IPS-15b (cell line): ENCODE data around the gene ORC6.

Experiments used
- H3K27me3 ChIP-seq: one replicate; pipeline ENCODE4 v1.6.1; 2013; ENCODE audit warnings: low read length; ENCODE audit not compliant: control insufficient read depth, insufficient read depth
- H3K36me3 ChIP-seq: one replicate; pipeline ENCODE4 v1.6.1; 2013; ENCODE audit warnings: low read length; ENCODE audit not compliant: control insufficient read depth, insufficient read depth
- H3K4me1 ChIP-seq: one replicate; pipeline ENCODE4 v1.6.1; 2013; ENCODE audit warnings: mild to moderate bottlenecking, low read length; ENCODE audit not compliant: control insufficient read depth, insufficient read depth
- H3K4me3 ChIP-seq: one replicate; pipeline ENCODE4 v1.5.1; 2013; ENCODE audit warnings: low read depth, low read length
- H3K9ac ChIP-seq: one replicate; pipeline ENCODE4 v1.6.1; 2013; ENCODE audit warnings: low read depth, mild to moderate bottlenecking, low read length
- H3K9me3 ChIP-seq: one replicate; pipeline ENCODE4 v1.6.1; 2013; ENCODE audit warnings: mild to moderate bottlenecking, low read length; ENCODE audit not compliant: control insufficient read depth, insufficient read depth

ORC6 gene

DNA sequence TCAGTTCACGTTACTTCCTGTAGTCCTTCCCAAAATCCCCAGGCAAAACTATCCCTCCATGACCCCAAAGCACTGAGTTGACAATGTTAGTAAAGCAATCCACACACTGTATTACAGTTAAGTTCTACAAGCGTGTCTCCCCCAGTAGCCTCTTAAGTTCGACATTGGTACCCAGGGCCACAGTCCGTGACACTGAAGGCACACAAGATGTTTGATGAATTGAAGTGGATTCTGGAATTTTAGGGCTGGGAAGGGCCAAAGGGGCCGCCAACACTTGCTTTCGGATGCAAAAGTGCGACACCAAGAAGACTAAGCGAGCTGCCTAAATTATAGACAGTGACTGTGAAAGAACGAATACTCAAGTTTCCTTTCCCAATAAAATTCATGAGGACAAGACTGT, 2.0 kb upstream of the ORC6 start:
- Histone ChIP-seq H3K36me3 (peaks cover 9% of the 10 kb centered on the region), H3K4me1 (peaks cover 16% of the 10 kb centered on the region), H3K4me3 (peak overlapping the region; percentile 87), H3K9me3 (no peaks in the 10 kb centered on the region), H3K9ac (peak overlapping the region; percentile 66), H3K27me3 (no peaks in the 10 kb centered on the region)

DNA sequence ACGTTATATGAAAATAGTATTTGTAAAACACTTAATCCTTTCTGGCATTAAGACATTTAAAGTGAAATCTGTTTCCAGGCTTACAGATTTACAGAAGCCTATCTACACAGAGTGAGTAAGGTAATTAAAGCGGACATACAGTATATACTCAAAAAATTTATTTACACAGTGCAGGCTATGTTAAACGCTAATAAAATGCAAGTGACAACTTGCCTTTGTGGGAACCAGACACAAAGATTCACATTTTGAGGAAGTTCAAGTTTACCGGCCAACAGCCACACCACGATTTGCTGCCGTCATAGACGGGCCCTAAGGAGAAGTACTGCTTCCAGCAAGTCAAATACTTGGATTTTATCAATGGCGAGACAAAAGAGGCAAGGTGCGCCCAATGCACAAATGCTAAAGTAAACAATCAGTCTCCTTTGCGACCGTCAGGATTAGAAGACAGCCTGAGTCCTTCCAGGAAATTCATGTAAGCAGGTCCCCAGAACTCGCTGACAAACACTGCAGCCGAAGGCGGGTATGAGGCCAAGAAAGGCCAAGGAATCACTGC, 1.3 kb upstream of the ORC6 start:
- Histone ChIP-seq H3K9me3 (no peaks in the 10 kb centered on the region), H3K36me3 (peaks cover 12% of the 10 kb centered on the region), H3K4me3 (peak overlapping the region; percentile 87), H3K9ac (peak overlapping the region; percentile 66), H3K4me1 (peaks cover 16% of the 10 kb centered on the region), H3K27me3 (no peaks in the 10 kb centered on the region)

DNA sequence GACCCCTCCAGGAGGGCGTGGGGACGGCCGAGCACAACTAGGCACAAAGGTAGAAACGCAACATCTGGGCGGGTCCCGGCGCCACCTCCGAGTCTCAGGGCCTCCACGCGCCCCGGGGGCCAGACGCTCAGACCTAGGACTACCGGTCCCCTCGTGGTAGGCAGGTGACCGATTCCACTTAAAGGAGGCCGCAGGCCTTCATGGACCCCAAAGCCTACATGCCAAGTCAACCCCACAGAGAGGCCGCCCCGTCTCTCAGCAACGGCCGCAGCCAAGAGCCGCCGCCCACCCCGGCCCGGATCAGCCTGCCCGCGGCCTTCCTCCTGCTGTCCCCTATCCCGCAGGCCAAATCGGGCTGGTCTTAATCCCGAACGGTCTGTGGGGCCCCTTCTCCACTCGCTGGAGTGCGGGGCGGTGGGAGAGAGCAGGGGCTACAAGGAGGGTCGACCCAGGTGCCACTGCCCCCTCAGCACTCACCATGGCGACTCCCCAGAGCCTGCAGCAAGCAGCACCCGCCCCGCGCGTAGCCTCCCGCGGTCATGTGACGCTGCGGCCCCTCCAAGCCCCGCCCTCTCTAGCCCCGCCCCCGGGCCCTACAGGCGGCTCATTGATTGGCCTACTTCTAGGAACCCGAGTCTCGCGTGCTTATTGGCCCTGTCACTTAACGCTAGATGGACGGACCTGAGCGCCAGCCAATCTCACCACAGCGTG, 650 bp upstream of the ORC6 start, which contains the start of gene VPS35:
TSS of gene VPS35 (minus strand) at position 525 of the 711 bp plus-strand sequence. CDS start at position 480, 45 bp downstream.
- H3K9ac ChIP-seq: peak within 1 kb of the TSS; percentile 97
- H3K4me1 ChIP-seq: peaks cover 16% of the 10 kb centered on the region
- H3K36me3 ChIP-seq: peaks cover 16% of the 10 kb centered on the region
- H3K27me3 ChIP-seq: no peaks in the 10 kb centered on the region
- no peaks in the 10 kb centered on the region for H3K9me3 ChIP-seq
- peak within 1 kb of the TSS; percentile 87 for H3K4me3 ChIP-seq

DNA sequence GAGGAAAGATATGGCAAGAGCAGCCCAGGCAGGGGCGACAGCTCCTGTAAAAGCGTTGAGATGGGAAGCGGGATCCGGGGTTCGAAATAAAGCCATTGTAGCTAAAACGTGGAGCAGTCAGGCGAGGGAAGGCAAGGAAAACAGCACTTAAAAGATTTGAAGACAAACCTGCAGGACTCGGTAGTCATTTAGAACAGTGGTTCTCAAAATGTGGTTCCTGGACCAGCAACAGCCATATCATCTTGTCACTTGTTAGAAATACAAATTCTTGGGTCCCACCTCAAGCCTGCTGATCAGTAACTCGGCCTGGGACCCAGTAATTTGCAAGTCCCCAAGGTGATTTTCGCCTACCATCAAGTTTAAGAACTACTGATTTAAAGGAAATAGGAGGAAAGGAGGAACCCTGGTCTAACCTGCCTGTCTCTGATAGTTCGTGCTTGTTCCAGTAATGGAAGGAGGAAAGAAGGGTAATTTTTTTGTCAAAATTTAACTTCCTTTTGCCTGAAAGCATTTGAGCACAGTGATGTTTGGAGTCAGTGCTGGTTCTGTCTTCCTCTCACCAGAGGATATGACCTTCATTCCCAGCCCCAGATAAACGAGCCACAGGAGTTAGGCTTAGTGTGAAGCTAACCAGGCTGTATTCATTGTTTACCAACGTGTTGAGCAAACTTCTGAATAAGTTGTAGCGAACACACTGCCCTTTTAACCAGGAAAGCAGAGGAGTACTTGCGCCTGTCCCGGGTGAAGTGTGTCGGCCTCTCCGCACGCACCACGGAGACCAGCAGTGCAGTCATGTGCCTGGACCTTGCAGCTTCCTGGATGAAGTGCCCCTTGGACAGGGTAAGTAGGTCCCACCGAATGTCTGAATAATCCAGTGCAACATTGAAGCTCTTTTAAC, 1.1 kb downstream of the ORC6 start:
- H3K36me3 ChIP-seq: peaks cover 16% of the 10 kb centered on the region

DNA sequence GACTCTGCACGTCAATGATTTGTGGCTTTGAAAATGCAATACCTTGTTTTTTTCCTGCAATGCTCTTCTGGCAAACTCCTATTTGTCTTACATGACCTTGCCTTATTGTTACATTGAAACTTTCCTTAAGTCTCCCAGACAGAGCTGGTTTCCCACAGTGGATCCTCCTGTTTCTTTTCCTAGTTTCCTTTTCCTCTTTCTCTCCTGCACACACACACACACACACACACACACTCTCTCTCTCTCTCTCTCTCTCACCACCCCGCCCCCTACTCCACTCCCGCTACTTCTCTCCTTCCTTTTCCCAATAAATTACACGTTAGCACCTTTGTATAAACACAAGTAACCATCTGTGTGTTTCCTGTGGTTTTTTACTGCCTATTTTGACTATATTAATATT, 2.3 kb downstream of the ORC6 start:
- Histone ChIP-seq H3K9ac (no peak overlapping the region), H3K4me1 (peaks cover 10% of the 10 kb centered on the region), H3K27me3 (no peaks in the 10 kb centered on the region), H3K36me3 (peaks cover 26% of the 10 kb centered on the region), H3K4me3 (no peak overlapping the region), H3K9me3 (no peaks in the 10 kb centered on the region)

More for the DNA sequence above, 1.1 kb downstream of the ORC6 start:
- Histone ChIP-seq H3K9me3 (no peaks in the 10 kb centered on the region), H3K27me3 (no peaks in the 10 kb centered on the region), H3K4me1 (peaks cover 11% of the 10 kb centered on the region), H3K9ac (peak overlapping the region; percentile 97), H3K4me3 (peak overlapping the region; percentile 87)

DNA sequence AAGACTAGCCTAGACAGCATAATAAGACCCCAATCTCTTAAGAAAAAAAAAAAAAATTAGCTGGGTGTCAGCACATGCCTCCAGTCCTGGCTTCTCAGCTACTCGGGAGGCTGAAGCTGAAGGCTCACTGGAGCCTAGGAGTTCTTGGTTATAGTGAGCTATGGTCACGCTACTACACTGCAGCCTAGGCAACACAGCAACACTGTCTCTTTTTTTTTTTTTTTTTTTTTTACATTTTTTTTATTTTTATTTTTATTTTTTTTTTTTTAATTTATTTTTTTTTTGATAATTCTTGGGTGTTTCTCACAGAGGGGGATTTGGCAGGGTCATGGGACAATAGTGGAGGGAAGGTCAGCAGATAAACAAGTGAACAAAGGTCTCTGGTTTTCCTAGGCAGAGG, 4.1 kb downstream of the ORC6 start:
- Histone ChIP-seq H3K9ac (no peak overlapping the region), H3K4me3 (no peak overlapping the region), H3K9me3 (no peaks in the 10 kb centered on the region), H3K27me3 (no peaks in the 10 kb centered on the region), H3K36me3 (peaks cover 27% of the 10 kb centered on the region), H3K4me1 (peaks cover 8% of the 10 kb centered on the region)

DNA sequence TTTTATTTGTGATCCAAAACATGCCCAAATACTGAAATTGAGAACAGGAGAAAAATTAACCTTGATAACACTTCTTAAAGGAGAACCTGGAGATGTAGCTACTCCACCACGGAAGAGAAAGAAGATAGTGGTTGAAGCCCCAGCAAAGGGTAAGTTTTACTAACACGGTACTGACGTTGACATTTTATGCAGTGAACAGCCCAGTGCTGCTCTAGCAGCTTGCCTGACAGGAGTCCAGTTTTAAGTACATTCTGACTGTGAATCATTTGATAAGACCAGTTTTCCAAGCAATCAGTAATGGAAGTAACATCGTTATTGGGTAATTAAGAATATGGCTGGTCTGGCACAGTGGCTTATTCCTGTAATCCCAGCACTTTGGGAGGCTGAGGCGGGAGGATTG, 6.5 kb downstream of the ORC6 start:
- Histone ChIP-seq H3K27me3 (no peaks in the 10 kb centered on the region), H3K9ac (no peak overlapping the region), H3K4me3 (no peak overlapping the region), H3K4me1 (peaks cover 5% of the 10 kb centered on the region), H3K9me3 (no peaks in the 10 kb centered on the region), H3K36me3 (peaks cover 26% of the 10 kb centered on the region)

DNA sequence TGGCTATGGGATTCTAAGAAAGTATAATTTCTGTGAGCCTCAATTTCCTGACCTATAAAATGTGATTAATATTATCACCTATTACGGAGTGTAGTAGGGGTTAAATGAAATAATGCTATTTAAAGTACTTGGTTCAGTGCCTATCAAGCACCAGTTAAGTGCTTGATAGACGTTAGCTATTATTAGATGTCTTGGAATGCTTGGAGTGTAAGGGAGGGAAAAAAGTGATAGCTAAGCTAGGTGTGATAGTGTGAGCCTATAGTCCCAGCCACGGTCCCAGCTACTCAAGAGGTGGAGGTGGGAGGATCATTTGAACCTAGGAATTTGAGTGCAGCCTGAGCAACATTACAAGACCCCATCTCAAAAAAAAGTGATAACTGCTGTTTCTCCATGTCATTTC, 7.5 kb downstream of the ORC6 start:
- H3K27me3 ChIP-seq: no peaks in the 10 kb centered on the region
- H3K36me3 ChIP-seq: peaks cover 18% of the 10 kb centered on the region
- H3K4me3 ChIP-seq: no peak overlapping the region
- no peaks in the 10 kb centered on the region for H3K9me3 ChIP-seq
- H3K4me1 ChIP-seq: no peaks in the 10 kb centered on the region
- no peak overlapping the region for H3K9ac ChIP-seq

DNA sequence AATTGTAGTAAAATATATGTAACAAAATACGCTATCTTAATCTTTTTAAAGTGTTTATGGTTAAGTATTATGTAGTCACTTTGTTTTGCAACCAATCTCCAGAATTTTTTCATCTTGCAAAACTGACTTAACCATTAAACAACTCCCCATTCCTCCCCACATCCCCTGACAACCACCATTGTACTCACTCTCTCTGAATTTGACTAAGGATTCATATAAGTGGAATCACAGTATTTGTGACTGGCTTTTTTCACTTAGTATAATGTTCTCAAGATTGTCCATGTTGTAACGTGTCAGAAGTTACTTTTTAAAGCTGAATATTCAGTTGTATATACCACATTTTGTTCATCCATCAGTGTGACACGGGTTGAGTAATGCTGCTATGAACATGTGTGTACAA, 10.6 kb downstream of the ORC6 start:
- H3K36me3 ChIP-seq: peaks cover 11% of the 10 kb centered on the region

DNA sequence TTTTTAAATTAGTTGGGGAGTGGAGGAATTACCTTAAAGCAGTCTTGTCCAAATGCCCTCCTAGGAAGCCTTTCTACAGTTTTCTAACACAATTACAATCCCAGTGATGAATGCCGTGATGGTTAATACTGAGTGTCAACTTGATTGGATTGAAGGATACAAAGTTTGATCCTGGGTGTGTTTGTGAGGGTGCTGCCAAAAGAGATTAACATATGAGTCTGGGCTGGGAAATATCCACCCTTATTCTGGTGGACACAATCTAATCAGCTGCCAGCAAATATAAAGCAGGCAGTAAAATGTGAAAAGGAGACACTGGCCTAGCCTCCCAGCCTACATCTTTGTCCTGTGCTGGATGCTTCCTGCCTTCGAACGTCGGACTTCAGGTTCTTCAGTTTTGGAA, 12.2 kb downstream of the ORC6 start:
- no peaks in the 10 kb centered on the region for H3K4me1 ChIP-seq
- H3K9ac ChIP-seq: no peak overlapping the region
- H3K36me3 ChIP-seq: peaks cover 2% of the 10 kb centered on the region

More for the DNA sequence above, 10.6 kb downstream of the ORC6 start:
- H3K9ac ChIP-seq: no peak overlapping the region
- no peaks in the 10 kb centered on the region for H3K9me3 ChIP-seq
- H3K4me3 ChIP-seq: no peak overlapping the region
- no peaks in the 10 kb centered on the region for H3K27me3 ChIP-seq
- no peaks in the 10 kb centered on the region for H3K4me1 ChIP-seq

DNA sequence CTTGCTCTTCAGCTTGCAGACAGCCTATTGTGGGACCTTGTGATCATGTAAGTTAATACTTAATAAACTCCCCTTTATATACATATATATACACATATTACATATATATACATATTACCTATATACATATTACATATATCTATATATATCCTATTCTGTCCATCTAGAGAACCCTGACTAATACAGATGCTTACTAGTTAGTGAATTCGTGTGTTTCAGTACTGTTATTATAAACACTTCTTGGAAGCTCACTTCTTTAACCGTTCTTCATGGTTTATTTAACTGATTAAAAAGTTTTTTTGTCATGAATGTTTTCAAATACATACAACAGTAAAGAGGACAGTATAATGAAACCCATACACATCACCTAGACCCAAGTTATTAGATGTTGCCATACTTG, 12.6 kb downstream of the ORC6 start:
- no peaks in the 10 kb centered on the region for H3K27me3 ChIP-seq
- H3K4me3 ChIP-seq: no peak overlapping the region
- H3K9ac ChIP-seq: no peak overlapping the region
- H3K4me1 ChIP-seq: no peaks in the 10 kb centered on the region
- H3K36me3 ChIP-seq: no peaks in the 10 kb centered on the region
- no peaks in the 10 kb centered on the region for H3K9me3 ChIP-seq

More for the DNA sequence above, 12.2 kb downstream of the ORC6 start:
- Histone ChIP-seq H3K4me3 (no peak overlapping the region), H3K9me3 (no peaks in the 10 kb centered on the region), H3K27me3 (no peaks in the 10 kb centered on the region)
